OCI-LY1 (cell line): ENCODE data around the gene NAA16.

Source experiments
- H2AFZ ChIP-seq: fragments of 200-600 bp; sonication (generic), shearing (Covaris generic); 2 replicates; pipeline ENCODE4 v1.6.0; 2014; ENCODE audit warnings: antibody characterized with exemption, mild to moderate bottlenecking, low read length
- H3F3A ChIP-seq: fragments of 200-600 bp; sonication (generic), shearing (Covaris generic); 2 replicates; pipeline ENCODE4 v1.6.0; 2014; ENCODE audit warnings: mild to moderate bottlenecking, antibody characterized with exemption, low read length, moderate library complexity; ENCODE audit not compliant: insufficient read depth
- H3K27ac ChIP-seq: fragments of 200-600 bp; sonication (generic); 2 replicates; pipeline ENCODE4 v1.5.1; 2014; ENCODE audit warnings: low read length, mixed run types, mild to moderate bottlenecking, low read depth; ENCODE audit not compliant: poor library complexity, severe bottlenecking
- H3K27me3 ChIP-seq: fragments of 200-600 bp; sonication (generic); 2 replicates; pipeline ENCODE4 v1.6.0; 2014; ENCODE audit warnings: antibody characterized with exemption, mild to moderate bottlenecking, low read length, moderate library complexity; ENCODE audit not compliant: insufficient read depth
- H3K36me3 ChIP-seq: fragments of 200-600 bp; sonication (generic); 2 replicates; pipeline ENCODE4 v1.6.1; 2014; ENCODE audit warnings: mild to moderate bottlenecking, antibody characterized with exemption, low read length, moderate library complexity, mixed read lengths; ENCODE audit not compliant: insufficient read depth
- H3K4me1 ChIP-seq: fragments of 200-600 bp; sonication (generic); 2 replicates; pipeline ENCODE4 v1.5.1; 2014; ENCODE audit warnings: mild to moderate bottlenecking, low read length, moderate library complexity; ENCODE audit not compliant: insufficient read depth, severe bottlenecking
- H3K4me2 ChIP-seq: fragments of 200-600 bp; sonication (generic), shearing (Covaris generic); 2 replicates; pipeline ENCODE4 v1.6.1; 2014; ENCODE audit warnings: low read length
- H3K4me3 ChIP-seq: fragments of 200-600 bp; sonication (generic); 2 replicates; pipeline ENCODE4 v1.5.1; 2014; ENCODE audit warnings: low read length, low read depth, mild to moderate bottlenecking, mixed read lengths; ENCODE audit not compliant: poor library complexity, severe bottlenecking
- H3K79me2 ChIP-seq: fragments of 200-600 bp; shearing (Covaris generic); 2 replicates; pipeline ENCODE4 v1.6.1; 2016; ENCODE audit warnings: mixed run types, low read length, mixed read lengths; ENCODE audit not compliant: insufficient read depth
- H3K9ac ChIP-seq: fragments of 200-600 bp; sonication (generic), shearing (Covaris generic); 2 replicates; pipeline ENCODE4 v1.6.1; 2014; ENCODE audit warnings: mild to moderate bottlenecking, low read length, mixed read lengths
- H3K9me2 ChIP-seq: fragments of 200-600 bp; sonication (generic), shearing (Covaris generic); 2 replicates; pipeline ENCODE4 v1.6.1; 2014; ENCODE audit warnings: low read depth, mild to moderate bottlenecking, low read length, mixed read lengths
- H3K9me3 ChIP-seq: fragments of 200-600 bp; shearing (Covaris generic); 2 replicates; pipeline ENCODE4 v1.6.1; 2014; ENCODE audit warnings: low read length, mixed read lengths
- H4K20me1 ChIP-seq: fragments of 200-600 bp; sonication (generic), shearing (Covaris generic); 2 replicates; pipeline ENCODE4 v1.6.0; 2016; ENCODE audit warnings: mild to moderate bottlenecking, low read length; ENCODE audit not compliant: insufficient read depth
- CTCF ChIP-seq: fragments of 200-600 bp; sonication (generic), shearing (Covaris generic); IDR thresholded peaks from 2 replicates; pipeline ENCODE4 v1.5.1; 2017; ENCODE audit warnings: mild to moderate bottlenecking, antibody characterized with exemption, low read length, moderate library complexity, mixed read lengths
- EZH2 ChIP-seq: fragments of 200-600 bp; sonication (generic), shearing (Covaris generic); IDR thresholded peaks from 2 replicates; pipeline ENCODE4 v1.8.0; 2017; ENCODE audit warnings: borderline replicate concordance, mixed run types, mild to moderate bottlenecking, antibody characterized with exemption, low read length, moderate library complexity, mixed read lengths

Gene NAA16

DNA sequence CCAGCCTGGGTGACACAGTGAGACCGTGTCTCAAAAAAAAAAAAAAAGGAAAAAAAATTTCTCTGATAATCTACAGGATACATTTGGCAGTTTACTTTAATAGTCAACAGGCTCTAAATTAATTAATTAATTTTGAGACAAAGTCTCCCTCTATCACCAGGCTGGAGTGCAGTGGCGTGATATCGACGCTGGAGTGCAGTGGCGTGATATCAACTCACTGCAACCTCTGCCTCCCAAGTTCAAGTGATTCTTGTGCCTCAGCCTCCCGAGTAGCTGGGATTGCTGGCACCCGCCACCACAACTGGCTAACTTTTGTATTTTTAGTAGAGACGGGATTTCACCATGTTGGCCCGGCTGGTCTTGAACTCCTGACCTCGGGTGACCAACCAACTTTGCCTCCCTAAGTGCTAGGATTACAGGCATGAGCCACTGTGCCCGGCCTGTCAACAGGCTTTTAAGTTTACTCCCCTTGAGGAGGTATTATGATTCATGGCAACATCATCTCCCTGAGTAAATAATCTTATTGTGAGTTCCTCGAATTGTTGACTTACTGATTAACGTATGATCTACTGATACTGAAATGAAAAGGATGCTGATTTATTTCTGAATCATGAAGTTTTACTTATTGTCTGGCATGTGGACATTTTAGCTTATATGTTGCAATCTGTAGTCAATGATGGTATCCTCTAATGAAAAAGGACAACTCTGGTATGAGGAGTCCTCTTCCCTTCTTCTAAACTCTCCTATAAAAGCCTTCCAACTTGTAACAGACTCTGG lies 26.4 kb upstream of the NAA16 start:
- H3K9me2 ChIP-seq = no peaks in the 10 kb centered on the region
- 0 out of 2 replicates have a peak, but pooled peaks cover 3% of the 10 kb centered on the region for H3K9me3 ChIP-seq
- no peaks in the 10 kb centered on the region for H4K20me1 ChIP-seq
- no peak overlapping the region for H2AFZ ChIP-seq
- H3K27ac ChIP-seq = no peak overlapping the region
- H3K79me2 ChIP-seq = no peaks in the 10 kb centered on the region
- H3K4me2 ChIP-seq = no peak overlapping the region
- H3K36me3 ChIP-seq = no peaks in the 10 kb centered on the region; the same call in 1 of the 2 replicates
- no peaks in the 10 kb centered on the region for H3K27me3 ChIP-seq
- no peak overlapping the region for H3K4me3 ChIP-seq
- no peaks in the 10 kb centered on the region for H3K4me1 ChIP-seq
- H3K9ac ChIP-seq = no peak overlapping the region
- TF ChIP-seq EZH2 = no peak
- no peak for TF ChIP-seq CTCF
- no peaks in the 10 kb centered on the region for H3F3A ChIP-seq

- no peak for TF ChIP-seq EZH2
- no peak for TF ChIP-seq CTCF
- Histone ChIP-seq H3K9me3 (0 out of 2 replicates have a peak, but pooled peaks cover 3% of the 10 kb centered on the region), H3K4me2 (no peak overlapping the region), H3F3A (no peaks in the 10 kb centered on the region), H4K20me1 (no peaks in the 10 kb centered on the region), H3K79me2 (no peaks in the 10 kb centered on the region), H3K27me3 (no peaks in the 10 kb centered on the region), H3K4me3 (no peak overlapping the region), H2AFZ (no peak overlapping the region), H3K27ac (no peak overlapping the region), H3K4me1 (no peaks in the 10 kb centered on the region), H3K9ac (no peak overlapping the region), H3K36me3 (no peaks in the 10 kb centered on the region; the same call in 1 of the 2 replicates), H3K9me2 (no peaks in the 10 kb centered on the region)
Observed at GRCh38 chr13:41286370-41286769, 24.7 kb upstream of the NAA16 start.

DNA sequence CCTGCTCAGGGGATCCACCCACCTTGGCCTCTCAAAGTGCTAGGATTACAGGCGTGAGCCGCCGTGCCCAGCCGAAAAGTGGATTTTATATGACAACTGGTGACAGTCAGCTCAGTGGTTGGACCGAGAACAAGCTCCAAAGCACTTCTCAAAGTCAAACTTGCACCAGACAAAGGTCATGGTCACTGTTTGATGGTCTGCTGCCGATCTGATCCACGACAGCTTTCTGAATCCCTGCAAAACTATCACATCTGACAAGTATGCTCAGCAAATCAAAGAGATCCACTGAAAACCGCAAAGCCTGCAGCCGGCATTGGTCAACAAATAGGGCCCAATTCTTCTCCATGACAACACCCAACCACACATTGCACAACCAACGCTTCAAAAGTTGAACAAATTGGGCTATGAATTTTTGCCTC lies 21.6 kb upstream of the NAA16 start:
- Histone ChIP-seq H3K4me3 (no peak overlapping the region), H3K4me2 (no peak overlapping the region), H3K9ac (no peak overlapping the region), H3K36me3 (no peaks in the 10 kb centered on the region; the same call in 1 of the 2 replicates), H3K4me1 (no peaks in the 10 kb centered on the region), H3K27me3 (no peaks in the 10 kb centered on the region), H3F3A (no peaks in the 10 kb centered on the region), H3K9me2 (no peaks in the 10 kb centered on the region), H3K79me2 (no peaks in the 10 kb centered on the region), H3K9me3 (0 out of 2 replicates have a peak, but pooled peaks cover 6% of the 10 kb centered on the region), H2AFZ (no peak overlapping the region), H3K27ac (no peak overlapping the region), H4K20me1 (no peaks in the 10 kb centered on the region)
- TF ChIP-seq CTCF (no peak), EZH2 (no peak)
